GM21576 (cell line): Measurements from ENCODE around the gene C12orf60.

ENCODE experiments used
- ATAC-seq: cut with Tn5 transposase; IDR thresholded peaks from one replicate; pipeline ENCODE4 v1.9.1; 2021; ENCODE audit warnings: mild to moderate bottlenecking, moderate library complexity; ENCODE audit not compliant: unreplicated experiment

The C12orf60 gene

DNA sequence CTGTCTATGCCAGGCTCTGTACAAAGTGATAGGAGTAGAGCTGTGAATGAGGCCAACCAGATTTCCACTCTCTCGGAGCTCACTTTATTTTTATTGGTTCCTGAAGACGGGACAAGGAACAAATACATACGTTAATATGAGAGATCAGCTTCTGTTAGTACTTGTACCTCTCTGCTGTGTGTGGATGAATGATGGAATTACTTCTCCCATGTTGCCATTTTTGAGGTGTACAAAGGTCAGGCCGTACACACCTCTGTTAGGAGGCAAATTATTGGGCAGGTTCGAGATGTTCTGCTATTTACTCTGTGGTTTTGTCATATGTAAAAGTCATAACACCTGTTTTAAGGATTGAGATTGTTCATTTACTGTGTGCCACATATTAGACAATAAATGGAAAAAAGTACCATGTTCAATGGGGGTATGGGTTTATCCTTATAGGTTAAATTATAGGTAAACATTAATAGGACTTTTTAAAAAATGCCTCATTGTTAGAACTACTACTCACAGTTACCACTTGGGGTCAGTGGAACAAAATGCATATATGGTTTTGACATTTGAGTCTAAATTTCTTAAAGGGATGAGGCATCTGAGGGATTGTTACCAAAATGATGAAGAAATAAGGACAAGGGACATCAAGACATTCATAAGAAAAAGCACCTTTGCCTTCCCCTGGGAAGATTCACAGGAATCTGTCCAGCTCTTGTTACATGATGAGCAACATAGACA is 27.1 kb upstream of the C12orf60 start:
- ATAC-seq = no peak

DNA sequence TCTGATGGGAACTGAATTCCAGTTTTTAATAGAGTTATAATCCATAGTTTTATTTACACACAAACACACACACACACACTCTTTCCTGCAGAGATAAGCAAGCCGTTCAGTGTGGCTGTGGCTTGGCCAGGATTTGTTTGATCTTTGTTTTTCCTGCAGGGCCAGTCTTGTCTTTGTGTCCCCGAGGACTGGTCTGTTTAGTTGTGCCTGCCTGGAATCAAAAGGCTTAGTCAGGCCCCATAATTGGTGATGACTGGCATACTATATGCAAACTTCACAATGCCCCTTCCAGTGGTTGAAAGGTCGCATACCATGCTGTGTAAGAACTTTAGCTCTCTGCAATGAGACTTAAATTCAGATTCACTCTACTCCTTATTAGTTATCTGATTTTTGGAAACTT is 26.2 kb upstream of the C12orf60 start:
- no peak for ATAC-seq

DNA sequence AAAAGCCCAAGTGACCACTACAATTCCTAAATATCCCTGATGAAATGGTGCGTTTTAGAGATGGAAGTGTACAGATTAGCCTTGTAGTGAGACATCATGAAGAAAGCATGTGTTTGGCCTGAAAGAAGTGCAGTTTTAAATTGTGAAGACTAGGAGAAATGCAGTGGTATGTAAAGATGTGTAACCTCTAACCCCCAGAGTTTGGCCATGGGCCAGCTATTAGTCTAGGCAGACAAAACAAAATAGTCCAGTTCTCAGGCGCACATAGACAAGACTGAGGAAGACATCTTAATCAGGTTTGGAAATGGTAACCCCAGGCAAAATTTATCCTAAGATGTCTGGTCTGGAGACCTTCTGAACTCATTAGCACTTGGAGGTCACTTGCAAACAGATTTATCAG is 23.6 kb upstream of the C12orf60 start:
- ATAC-seq = no peak

DNA sequence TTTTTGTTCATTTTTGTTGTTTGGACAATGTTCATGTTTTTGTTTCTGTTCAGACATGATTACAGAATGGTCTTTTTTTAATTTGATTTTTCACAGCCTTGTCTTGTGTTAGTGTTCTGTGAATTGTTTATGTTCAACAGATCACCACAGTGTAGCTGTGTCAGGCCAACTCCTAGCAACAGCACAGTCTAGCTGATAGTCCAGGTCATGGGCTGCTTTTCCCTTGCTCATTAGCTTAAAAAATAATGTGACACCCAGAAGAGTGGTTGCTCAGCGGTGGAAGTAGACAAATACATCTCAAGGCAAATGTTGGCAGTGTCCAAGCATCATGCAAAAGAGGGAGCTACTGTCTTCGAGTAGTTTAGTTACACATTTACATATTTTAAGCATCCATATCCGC is 22.6 kb upstream of the C12orf60 start:
- no peak for ATAC-seq

DNA sequence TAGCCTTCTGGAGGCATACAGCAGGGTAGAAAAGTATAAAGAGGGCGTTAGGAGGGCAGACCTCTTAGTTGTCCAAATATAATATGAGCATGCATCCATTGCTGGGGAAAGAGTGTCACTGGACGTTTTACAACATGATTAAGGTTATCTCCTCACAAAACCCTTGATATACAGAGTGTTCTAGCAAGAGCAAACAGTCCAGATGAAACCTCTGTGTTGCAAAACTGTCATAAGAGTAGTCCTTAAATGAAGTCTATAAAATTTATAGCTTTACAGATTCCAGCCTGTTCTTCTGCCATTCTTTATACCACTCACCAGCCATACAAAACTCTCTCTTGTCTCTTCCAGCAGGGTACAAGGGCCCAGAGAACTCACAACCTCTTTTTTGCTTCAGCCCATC is 21.9 kb upstream of the C12orf60 start:
- no peak for ATAC-seq

DNA sequence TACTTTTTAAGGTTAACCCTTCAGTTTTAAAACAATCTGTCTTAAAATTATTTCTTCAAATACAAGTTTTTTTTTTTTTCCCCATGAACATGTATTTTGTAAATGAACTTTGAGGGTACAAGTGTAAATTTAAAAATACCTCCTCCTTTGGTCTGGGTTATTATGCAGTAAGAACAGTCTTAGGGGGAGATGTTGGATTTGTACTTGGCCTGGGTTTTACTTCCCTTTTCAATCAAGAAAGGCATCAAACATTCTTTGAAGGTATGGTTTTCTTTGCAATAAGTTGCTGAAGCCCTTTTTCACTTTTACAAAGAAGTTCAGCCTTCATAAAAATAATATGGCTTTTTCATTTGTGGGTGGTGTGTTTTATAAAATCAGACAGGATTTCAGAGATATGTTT is 20.7 kb upstream of the C12orf60 start:
- ATAC-seq = peak; percentile 60

DNA sequence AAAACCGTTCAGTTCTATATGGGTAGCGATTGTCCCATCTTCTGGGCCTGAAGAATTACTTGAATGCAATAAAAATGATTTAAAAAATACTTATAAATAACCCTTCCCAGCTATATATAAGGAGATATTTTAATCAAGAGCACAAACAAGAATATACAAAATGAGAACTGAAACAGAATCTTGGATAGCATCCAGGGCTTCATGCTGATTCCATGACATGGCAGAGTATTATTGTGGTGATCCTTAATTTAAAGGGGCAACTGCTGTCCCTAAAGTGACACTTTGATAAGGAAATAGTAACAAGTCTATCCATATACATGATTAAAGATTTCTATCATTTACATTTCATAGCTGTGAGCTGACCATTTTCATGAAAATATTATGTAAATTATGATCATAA is 19.0 kb upstream of the C12orf60 start:
- no peak for ATAC-seq

DNA sequence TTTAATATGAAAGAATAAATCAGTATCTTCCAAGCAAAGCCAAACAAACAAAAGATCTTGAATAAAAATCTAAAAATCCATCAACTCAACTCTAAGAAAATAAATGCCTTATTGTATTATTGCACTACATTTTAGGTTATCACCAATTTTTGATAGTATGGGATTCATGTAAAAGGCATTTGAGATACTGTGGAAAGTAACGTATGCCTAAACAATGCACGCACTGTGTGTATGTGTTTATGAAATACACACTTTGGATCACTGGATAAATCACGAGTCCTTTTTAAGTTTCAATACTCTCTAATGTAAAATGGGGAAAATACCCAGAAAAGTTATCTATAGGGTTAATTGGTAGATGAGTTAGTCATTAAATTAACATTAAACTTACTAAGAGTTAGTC is 17.9 kb upstream of the C12orf60 start:
- ATAC-seq = no peak

DNA sequence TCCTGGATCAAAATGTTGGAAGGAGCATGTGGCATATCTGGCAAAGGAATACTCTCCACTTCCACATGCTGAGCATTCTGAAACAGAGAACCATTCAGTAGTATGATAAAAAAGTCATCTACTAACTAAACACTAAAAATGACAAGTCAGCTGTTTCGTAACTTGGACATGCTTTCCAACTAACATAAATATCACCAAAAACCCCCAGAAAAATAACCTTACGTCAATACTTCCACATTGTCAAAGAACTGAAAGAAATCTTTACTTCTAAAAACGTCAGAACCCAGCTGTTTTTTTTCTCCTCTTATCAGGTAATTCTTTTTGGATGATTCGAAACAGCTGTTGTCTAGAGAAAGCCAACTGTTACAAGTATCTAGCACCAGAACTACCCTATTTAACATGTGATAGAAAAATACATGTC is 8.4 kb upstream of the C12orf60 start:
- ATAC-seq = no peak

DNA sequence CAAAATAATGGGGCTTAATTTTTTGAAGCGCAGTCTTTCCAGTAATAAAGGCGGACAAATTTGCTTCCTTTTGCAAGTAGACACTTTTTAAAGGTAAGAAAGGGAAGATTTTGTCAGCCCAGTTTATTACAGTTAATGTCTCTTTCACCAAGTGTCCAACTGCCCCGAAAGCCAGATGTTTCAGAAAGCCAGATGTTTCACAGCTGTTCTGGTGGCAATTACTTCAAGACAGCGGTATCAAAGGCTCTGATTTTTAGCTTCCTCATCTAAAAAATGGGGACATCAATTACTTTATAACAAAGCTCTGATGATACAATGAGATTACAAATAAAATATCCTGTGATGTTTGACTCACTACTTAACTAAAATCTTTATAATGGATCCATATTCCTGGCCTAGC is 1.2 kb upstream of the C12orf60 start:
- ATAC-seq = no peak

DNA sequence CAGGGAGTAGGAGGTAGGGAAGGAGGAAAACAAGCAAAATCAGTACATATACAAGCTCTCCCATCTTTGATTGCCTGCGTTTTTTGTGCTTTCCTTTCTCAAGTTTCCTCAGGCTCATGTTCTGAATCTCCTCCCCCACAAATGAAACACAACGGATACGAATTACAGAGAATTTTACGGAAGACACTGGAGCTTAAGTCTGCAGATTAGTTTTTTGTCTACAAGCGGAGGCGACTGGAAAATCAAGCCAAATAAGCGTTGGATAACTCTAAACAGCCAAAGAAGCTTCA is 804 bp upstream of the C12orf60 start:
- ATAC-seq = no peak

DNA sequence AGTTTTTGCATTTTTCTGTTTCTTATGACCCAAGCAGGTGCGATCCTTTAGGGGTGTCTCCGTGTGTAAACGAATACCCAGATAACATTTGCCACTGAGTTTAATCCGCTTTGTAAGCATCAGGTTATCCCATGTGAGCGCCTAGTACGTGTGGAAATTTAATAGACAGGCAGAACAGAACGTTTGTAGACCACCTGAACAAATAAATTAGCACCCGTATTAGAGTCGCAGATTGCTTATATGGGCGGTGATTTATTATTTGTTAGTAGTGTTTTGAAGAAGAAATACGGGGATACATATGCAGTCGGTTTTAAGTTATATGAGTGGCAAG is 325 bp downstream of the C12orf60 start:
- ATAC-seq = peak; percentile 9

DNA sequence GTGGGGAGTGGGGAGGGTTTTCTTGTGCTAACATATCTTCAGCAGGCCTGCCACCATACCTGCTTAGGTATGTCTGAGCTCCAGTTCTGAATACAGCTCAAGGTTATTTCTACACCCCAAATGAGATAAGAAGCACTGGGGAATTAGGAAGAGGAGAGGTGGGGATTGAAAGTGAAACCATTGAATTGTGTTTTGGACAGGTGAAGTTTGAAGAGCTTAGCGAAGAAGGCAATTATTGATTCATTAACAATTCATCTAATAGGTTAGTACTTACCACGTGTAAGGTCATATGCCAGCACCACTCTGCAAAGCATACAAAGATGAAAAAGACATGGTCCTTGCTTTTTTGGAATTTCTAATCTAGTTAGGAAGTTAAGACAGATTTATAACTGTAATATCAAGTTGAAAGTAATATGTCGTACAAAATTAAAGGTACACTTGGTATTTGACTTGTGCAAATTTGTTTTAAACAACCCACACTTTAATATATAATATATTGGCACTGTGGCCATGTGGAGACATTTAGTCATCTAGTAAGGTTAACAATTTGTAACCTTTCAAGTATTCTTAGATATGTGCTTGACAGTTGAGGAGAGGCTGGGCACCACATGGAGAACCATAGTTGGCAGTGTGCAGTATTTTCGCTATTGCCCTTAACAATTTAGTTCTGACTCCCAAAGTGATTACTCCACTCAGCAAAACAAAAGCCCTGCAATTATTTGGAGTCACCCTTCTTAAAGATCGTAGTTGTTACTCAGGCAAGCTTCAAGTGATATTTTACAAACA is 6.9 kb downstream of the C12orf60 start:
- ATAC-seq = no peak

DNA sequence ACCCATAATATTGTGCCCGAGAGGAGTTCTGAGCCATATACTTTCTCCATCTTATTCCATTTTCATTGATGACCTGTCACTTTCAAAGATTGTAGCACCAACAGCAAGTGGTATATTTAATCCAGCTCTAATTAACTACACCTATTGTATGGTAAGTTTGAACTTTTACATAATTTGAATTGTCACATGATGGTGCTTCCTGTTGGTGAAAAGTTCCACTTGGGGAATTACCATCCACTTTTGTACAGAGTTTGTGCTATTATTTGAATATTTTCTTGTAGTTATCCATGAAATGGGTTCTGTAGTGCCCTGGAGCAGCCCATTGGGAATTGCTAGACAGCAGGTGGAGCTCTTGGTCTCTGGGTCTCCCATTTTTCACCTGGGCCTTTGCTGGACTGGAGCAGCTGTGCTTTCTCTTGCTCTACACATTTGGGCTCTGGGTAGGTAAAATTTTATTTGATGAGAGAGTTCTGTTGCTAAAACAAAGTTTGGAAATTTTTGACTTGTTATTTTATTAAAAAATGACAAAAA is 7.5 kb downstream of the C12orf60 start:
- no peak for ATAC-seq

DNA sequence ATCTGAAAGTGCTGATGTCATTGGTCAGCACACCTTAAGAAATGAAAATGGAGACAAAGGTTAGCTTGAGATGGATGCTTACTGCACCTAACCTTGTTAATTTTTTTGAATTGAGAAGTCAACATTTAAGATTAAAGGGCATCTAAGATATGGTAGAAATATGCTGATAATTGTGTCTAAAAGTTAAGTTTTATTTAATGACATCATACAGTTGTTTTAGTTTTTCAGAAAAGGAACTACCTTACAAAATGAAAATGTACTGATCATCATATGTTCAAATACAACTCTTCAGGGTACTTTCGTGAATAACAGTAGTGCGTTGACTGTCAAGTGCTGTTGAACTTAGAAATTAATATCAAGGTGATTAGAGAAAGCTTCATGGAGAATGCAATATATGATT is 8.0 kb downstream of the C12orf60 start:
- ATAC-seq = no peak

DNA sequence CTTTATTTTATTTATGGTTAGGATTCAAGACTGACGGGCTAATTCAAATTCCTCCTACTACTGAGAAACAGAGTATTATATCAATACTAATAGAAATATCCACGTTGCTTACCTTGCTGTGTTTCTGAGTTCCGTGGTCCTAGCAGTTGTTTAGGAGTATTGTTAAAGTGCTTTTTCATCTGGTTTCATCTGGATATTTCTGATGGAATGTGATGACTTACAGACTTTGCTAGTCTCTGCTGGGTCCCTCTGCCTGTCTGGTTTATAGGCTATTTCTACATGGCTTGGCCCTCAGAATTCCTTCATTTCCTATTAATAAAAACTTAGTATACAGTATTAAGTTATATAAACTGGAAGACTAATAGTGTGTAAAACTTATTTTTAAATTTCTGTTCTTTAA is 10.5 kb downstream of the C12orf60 start, which contains the start of gene SMCO3:
Gene SMCO3 (minus strand): TSS at position 169 of the 400 bp plus-strand sequence. CDS start 7,502 bp downstream, outside the sequence.
- no peak for ATAC-seq

DNA sequence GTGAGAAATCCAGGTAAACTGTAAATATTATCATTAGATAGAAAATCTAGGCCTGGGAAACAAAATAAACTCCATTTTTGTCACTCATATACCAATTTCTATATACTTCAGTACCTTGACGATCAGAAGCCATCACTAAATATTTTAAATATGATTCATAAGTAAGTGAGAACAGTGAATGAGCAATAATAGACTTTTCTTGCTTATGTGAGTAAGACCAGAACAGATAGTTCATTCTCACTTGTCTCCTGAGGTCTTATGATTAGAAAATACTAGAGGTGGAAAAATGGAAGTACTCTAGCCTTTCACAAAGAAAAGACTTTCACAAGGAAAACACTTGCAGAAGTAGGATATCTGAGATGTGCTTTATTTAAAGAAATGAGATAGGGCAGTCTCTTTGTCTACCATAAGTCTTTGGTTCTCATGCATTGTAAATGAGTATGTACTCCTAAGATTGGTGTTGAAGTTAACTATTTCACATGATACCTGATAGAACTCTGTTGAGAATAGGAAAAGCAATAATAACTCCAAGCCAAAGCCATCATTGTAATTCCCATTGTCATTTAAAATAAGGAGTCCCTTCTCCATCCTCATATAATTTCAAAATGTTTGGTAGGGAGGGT is 20.7 kb downstream of the C12orf60 start:
- ATAC-seq = no peak

DNA sequence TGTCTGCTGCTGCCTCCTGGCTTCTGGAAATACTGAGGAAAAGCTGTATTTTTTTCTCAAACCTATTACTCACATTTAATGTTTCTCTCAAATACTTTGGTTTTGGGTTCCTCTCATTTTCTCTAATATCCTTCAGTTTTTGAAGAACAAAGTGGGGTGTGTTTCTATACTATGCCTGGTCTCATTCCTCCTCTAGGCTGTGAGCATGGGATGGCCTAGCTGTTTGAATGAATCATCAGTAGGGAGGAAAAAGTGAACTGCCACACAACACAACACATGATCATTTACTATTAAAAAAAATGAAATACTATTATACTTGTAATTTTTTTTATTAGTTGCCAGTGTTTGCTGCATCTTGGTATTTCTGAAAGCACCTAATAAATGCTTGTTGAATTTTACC is 21.8 kb downstream of the C12orf60 start:
- no peak for ATAC-seq

DNA sequence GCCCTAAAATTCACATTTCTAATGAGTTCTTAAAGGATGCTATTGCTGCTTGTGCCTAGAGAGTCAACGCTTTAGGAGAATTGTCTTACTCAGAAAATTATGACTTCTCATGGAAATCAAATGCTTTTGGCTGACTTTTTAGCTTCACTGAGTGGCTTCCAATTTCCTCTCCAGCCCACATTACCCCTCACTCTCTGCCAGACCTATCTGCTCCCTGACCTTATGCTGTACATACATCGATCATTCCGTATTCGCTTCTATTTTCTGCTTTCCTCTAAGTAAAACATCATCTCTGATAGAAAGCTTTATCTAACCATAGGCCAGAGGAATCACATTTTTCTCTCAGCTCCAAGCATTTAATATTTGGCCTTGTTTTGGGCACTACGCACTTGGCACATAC is 23.0 kb downstream of the C12orf60 start:
- ATAC-seq = no peak

DNA sequence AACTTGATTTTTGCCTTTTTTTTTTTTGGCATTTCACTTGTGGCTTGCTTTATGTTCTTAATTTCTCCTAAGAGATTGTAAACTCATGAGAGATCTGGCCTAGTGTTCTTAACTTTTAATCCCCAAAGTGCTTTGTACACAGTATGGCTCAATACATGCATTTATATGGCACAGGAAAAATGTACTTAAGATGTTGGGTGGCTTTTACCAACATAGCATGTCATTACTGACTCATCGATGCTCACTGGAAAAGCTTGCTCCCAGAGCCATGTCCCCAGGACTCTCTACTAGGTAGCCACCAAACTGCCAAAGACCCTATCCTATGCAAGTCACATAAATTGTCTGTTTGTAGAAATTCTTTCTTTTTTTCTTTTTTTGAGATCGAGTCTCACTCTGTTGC is 23.6 kb downstream of the C12orf60 start:
- ATAC-seq = no peak

DNA sequence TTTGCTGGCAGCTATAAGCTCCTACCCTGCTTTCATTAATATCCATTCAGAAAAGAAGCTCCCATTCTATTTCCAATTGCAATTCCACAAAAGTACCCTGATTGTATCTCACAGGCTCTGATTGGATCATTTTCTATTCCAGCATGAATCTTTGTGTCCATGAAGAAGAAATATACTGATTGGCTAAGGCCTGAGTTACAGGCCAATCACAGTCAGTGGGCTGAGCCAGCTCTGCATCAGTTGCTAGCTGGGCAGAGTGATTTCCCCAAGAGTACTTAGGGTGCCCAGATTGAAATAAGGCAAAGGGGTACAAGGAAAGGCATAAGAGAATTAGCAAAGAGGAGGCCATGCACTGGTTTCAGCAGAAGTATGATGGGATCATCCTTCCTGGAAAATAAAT is 25.4 kb downstream of the C12orf60 start:
- peak; percentile 70 for ATAC-seq

DNA sequence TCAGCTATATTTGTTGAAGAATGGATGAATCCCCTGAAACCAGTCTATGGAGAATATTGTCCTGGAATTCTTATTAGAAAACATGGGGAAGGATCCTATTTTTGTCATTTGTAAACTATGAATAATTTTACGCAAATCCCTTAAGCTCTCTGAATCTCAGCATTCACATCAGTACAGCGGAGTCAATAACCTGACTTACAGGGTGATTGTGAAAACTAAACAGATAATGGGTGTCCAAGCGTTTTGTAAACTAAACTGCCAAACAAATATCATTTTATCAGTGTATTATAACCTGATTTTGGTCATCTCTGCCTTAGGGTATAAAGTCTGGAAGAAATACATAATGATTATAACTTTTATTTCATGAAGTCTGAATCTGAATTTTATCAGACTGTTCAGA is 29.9 kb downstream of the C12orf60 start:
- no peak for ATAC-seq
